GM23338 (cell line): ENCODE results near the gene DGKK. TPM values are rescaled to one million over a fixed set of nuclear protein-coding genes. Genes with fewer than 3 reads are reported as not detected.

Experiments
- ATAC-seq: fragments of 200-7000 bp; cut with Tn5 transposase; 3 replicates; pipeline ENCODE4 v1.9.1; 2020
- DNase-seq: peaks from one replicate; pipeline ENCODE4 v3.0.0-alpha.2; 2015; ENCODE audit warnings: low spot score
- H2AFZ ChIP-seq: fragments of 200-600 bp; sonication (generic); 2 replicates; pipeline ENCODE4 v1.8.0; 2016; ENCODE audit warnings: antibody characterized with exemption, mild to moderate bottlenecking, moderate library complexity
- H3F3A ChIP-seq: fragments of 200-600 bp; sonication (generic); replicated peaks from 2 replicates; pipeline ENCODE4 v1.8.0; 2017; ENCODE audit warnings: antibody characterized with exemption, mixed run types, low read depth
- H3K27ac ChIP-seq: fragments of 200-600 bp; sonication (generic); 2 replicates; pipeline ENCODE4 v1.6.1; 2016; ENCODE audit warnings: low read depth
- H3K27me3 ChIP-seq: fragments of 200-600 bp; sonication (generic); 2 replicates; pipeline ENCODE4 v1.8.0; 2016; ENCODE audit warnings: mild to moderate bottlenecking, mixed run types, moderate library complexity; ENCODE audit not compliant: insufficient read depth
- H3K36me3 ChIP-seq: fragments of 200-600 bp; sonication (generic); 2 replicates; pipeline ENCODE4 v1.8.0; 2016; ENCODE audit warnings: mild to moderate bottlenecking; ENCODE audit not compliant: insufficient read depth
- H3K4me1 ChIP-seq: fragments of 200-600 bp; sonication (generic); 2 replicates; pipeline ENCODE4 v1.8.0; 2016; ENCODE audit warnings: mild to moderate bottlenecking, moderate library complexity; ENCODE audit not compliant: insufficient read depth
- H3K4me2 ChIP-seq: fragments of 200-600 bp; sonication (generic); 2 replicates; pipeline ENCODE4 v1.7.1; 2017; ENCODE audit warnings: mixed run types
- H3K4me3 ChIP-seq: fragments of 200-600 bp; sonication (generic); 2 replicates; pipeline ENCODE4 v1.6.1; 2016; ENCODE audit warnings: mixed run types
- H3K79me2 ChIP-seq: fragments of 200-600 bp; sonication (generic); replicated peaks from 2 replicates; pipeline ENCODE4 v1.8.0; 2017; ENCODE audit warnings: mild to moderate bottlenecking; ENCODE audit not compliant: insufficient read depth
- H3K9me2 ChIP-seq: fragments of 200-600 bp; sonication (generic); 2 replicates; pipeline ENCODE4 v1.8.0; 2017; ENCODE audit not compliant: insufficient read depth
- H4K20me1 ChIP-seq: fragments of 200-600 bp; sonication (generic); replicated peaks from 2 replicates; pipeline ENCODE4 v1.8.0; 2017; ENCODE audit warnings: mild to moderate bottlenecking; ENCODE audit not compliant: insufficient read depth
- H3K27ac Mint-ChIP-seq: 2 replicates; pipeline ENCODE4 v1.8.0; 2020; ENCODE audit warnings: inconsistent platforms, mild to moderate bottlenecking, moderate library complexity, mixed read lengths
- H3K27me3 Mint-ChIP-seq: 3 replicates; pipeline ENCODE4 v1.8.0; 2022; ENCODE audit warnings: low read depth, mild to moderate bottlenecking, moderate library complexity, mixed read lengths, inconsistent platforms; ENCODE audit not compliant: insufficient read depth, poor library complexity
- H3K36me3 Mint-ChIP-seq: 3 replicates; pipeline ENCODE4 v1.8.0; 2021; ENCODE audit warnings: low read depth, mild to moderate bottlenecking, inconsistent platforms, moderate library complexity, mixed read lengths
- H3K4me1 Mint-ChIP-seq: 3 replicates; pipeline ENCODE4 v1.8.0; 2020; ENCODE audit warnings: mild to moderate bottlenecking, inconsistent platforms, mixed read lengths
- H3K4me3 Mint-ChIP-seq: 3 replicates; pipeline ENCODE4 v1.8.0; 2021; ENCODE audit warnings: moderate library complexity, mild to moderate bottlenecking, inconsistent platforms, mixed read lengths
- H3K9me3 Mint-ChIP-seq: 3 replicates; pipeline ENCODE4 v1.8.0; 2020; ENCODE audit warnings: moderate library complexity, mild to moderate bottlenecking, inconsistent platforms, mixed read lengths
- CREB1 ChIP-seq: fragments of 250-450 bp; sonication (Bioruptor Pico); IDR thresholded peaks from 2 replicates; pipeline ENCODE4 v1.5.0; 2020; ENCODE audit warnings: low read depth, mild to moderate bottlenecking, moderate library complexity
- CTCF ChIP-seq, 2 experiments: fragments of 200-600 bp in 1 of 2; sonication (generic) in 1 of 2; conservative IDR thresholded peaks; 2 replicates each; pipeline versions ENCODE4 v1.5.1 to v1.6.1; 2016 to 2017; ENCODE audit warnings: antibody characterized with exemption in 2 of 2, low read depth in 2 of 2, mild to moderate bottlenecking in 2 of 2, moderate library complexity in 1 of 2
- ETS1 ChIP-seq: IDR thresholded peaks from 2 replicates; pipeline ENCODE4 v1.6.1; 2016; ENCODE audit warnings: antibody characterized with exemption
- EZH2phosphoT487 ChIP-seq: fragments of 200-600 bp; sonication (generic); IDR thresholded peaks from one replicate; pipeline ENCODE4 v1.8.1; 2018; ENCODE audit warnings: antibody characterized with exemption; ENCODE audit not compliant: unreplicated experiment
- JUNB ChIP-seq: IDR thresholded peaks from one replicate; pipeline ENCODE4 v1.6.1; 2016; ENCODE audit warnings: antibody characterized with exemption; ENCODE audit not compliant: unreplicated experiment
- NANOG ChIP-seq: IDR thresholded peaks from 2 replicates; pipeline ENCODE4 v1.6.1; 2016; ENCODE audit warnings: antibody characterized with exemption, borderline replicate concordance
- POLR2AphosphoS5 ChIP-seq: IDR thresholded peaks from 2 replicates; pipeline ENCODE4 v1.6.1; 2016; ENCODE audit warnings: antibody characterized with exemption, low read depth
- REST ChIP-seq: IDR thresholded peaks from one replicate; pipeline ENCODE4 v1.6.1; 2018; ENCODE audit warnings: antibody characterized with exemption; ENCODE audit not compliant: unreplicated experiment
- STAT1 ChIP-seq: IDR thresholded peaks from one replicate; pipeline ENCODE4 v1.6.1; 2016; ENCODE audit warnings: antibody characterized with exemption; ENCODE audit not compliant: unreplicated experiment
- ZNF114 ChIP-seq: fragments of 250-450 bp; sonication (Bioruptor Pico); IDR thresholded peaks from 2 replicates; pipeline ENCODE4 v1.5.0; 2020; ENCODE audit warnings: mild to moderate bottlenecking, moderate library complexity
- ZNF462 ChIP-seq: fragments of 250-450 bp; sonication (Bioruptor Pico); IDR thresholded peaks from 2 replicates; pipeline ENCODE4 v1.5.0; 2020; ENCODE audit warnings: mild to moderate bottlenecking, moderate library complexity
- polyA plus RNA-seq: library from polyadenylated mRNA; unstranded; fragments of >200 nt; fragmentation: Nextera tagmentation; extraction: Ambion mirVana; gene quantifications from 2 replicates; pipeline ENCODE4 v1.2.1, GENCODE V29; 2016
- total RNA-seq: library from RNA; depleted of rRNA; stranded (reverse); fragments of >200 nt; shearing (Covaris generic); gene quantifications from 2 replicates; pipeline ENCODE4 v1.2.3, GENCODE V29; 2014

Gene DGKK
- total and polyA plus RNA-seq, 2 experiments from 2014 or later = 2.1 to 8.9 TPM

GRCh38 chrX:50393902-50394301 is 76.7 kb downstream of the DGKK start:
- Mint-ChIP-seq H3K4me3 (no peak overlapping the region), H3K9me3 (no peaks in the 10 kb centered on the region), H3K4me1 (no peaks in the 10 kb centered on the region), H3K27ac (no peak overlapping the region), H3K27me3 (no peaks in the 10 kb centered on the region), H3K36me3 (peaks cover 37% of the 10 kb centered on the region)
- H3K27me3 ChIP-seq = no peaks in the 10 kb centered on the region
- TF ChIP-seq STAT1 (no peak), EZH2phosphoT487 (no peak), ETS1 (no peak), POLR2AphosphoS5 (no peak), ZNF462 (CRISPR knock-in tag) (no peak), CREB1 (CRISPR knock-in tag) (no peak), REST (no peak), NANOG (no peak), ZNF114 (CRISPR knock-in tag) (no peak), CTCF (conservative IDR thresholded peaks at IDR 0.05; ENCODE audit: low read depth in 2 of 2) (no peak), JUNB (no peak)
- no peaks in the 10 kb centered on the region for H3F3A ChIP-seq
- no peak overlapping the region for H2AFZ ChIP-seq
- DNase-seq (no peak), ATAC-seq (no peak)
- no peaks in the 10 kb centered on the region for H3K36me3 ChIP-seq
- no peaks in the 10 kb centered on the region for H3K9me2 ChIP-seq
- H3K27ac ChIP-seq = no peak overlapping the region
- H3K4me1 ChIP-seq = no peaks in the 10 kb centered on the region
- no peaks in the 10 kb centered on the region for H4K20me1 ChIP-seq
- no peak overlapping the region for H3K4me2 ChIP-seq
- no peak overlapping the region for H3K4me3 ChIP-seq
- no peaks in the 10 kb centered on the region for H3K79me2 ChIP-seq
